GM18519 (cell line): Measurements from ENCODE around the gene MMP7.

Source experiments
- ATAC-seq: cut with Tn5 transposase; IDR thresholded peaks from one replicate; pipeline ENCODE4 v1.9.1; 2021; ENCODE audit warnings: mild to moderate bottlenecking, moderate library complexity; ENCODE audit not compliant: unreplicated experiment, low FRiP score

The MMP7 gene

GRCh38 chr11:102530558-102530957 lies at the start of gene MMP7:
MMP7 (minus strand) TSS chr11:102530747; CDS start chr11:102530700, 47 bp downstream.
- ATAC-seq, result no peak

- ATAC-seq, result no peak
Observed at GRCh38 chr11:102577723-102578122, 47.2 kb upstream of the MMP7 start.

GRCh38 chr11:102577182-102577581 lies 46.6 kb upstream of the MMP7 start:
- peak; percentile 52 for ATAC-seq

DNA sequence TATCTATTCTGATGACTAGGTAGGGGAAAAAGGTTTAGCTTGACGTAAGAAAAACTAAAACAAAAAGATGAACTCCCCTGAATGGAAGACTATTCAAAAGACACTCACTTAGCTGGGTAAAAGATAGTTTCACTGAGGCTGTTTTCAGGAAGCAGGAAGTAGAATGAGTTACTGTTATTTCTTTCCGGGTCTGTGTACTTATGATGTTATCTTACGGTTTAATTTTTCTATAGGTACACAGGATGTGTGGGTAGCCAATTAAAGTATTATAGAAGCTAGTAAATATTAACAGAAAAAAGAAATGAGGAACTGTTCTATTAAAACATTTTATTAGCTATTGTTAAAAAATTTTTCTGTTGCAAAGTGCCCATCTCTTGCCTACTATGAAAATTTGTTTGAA lies 45.8 kb upstream of the MMP7 start:
- no peak for ATAC-seq

DNA sequence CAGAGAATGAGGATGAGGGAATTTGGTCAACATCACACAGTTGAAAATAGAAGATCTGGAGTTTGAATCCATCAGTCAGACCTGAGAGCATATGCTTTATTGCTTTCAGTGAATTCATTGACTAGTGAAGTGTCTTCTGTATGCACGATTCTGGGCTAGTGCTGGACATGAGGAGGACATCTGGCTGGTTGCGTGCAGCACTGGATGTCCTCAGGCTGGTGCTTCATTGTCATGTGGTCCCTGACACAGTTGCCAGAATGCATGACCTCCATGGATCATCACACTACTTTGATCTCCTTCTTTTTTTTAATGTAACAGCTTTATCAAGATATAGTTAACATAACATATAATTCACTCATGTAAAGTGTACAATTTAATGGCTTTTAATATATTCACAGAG lies 44.5 kb upstream of the MMP7 start:
- ATAC-seq, result no peak

- ATAC-seq, result no peak
Observed at GRCh38 chr11:102573851-102574250, 43.3 kb upstream of the MMP7 start.

- ATAC-seq, result no peak
Observed at GRCh38 chr11:102572554-102573220, 42.1 kb upstream of the MMP7 start.

GRCh38 chr11:102568851-102569250 lies 38.3 kb upstream of the MMP7 start:
- ATAC-seq, result no peak

GRCh38 chr11:102566112-102566511 lies 35.6 kb upstream of the MMP7 start:
- ATAC-seq, result no peak

DNA sequence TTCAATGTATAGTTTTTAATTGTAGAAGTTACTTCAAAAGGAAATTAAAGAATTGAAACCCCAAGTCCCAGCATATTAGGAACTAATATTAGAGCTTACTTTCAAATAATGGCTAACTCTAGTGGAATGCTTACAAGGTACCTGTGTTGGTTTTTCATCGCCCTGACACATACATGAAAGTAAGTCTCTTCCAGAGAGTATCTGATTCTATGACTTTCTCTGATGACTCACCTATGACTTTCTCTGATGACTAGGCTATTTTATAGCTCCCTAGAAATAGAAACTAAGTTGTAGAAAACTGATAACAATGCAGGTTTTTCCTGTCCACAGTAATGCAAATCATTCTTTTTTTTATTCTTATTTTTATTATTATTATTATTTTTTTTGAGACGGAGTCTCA lies 33.6 kb upstream of the MMP7 start:
- ATAC-seq, result peak; percentile 62

- ATAC-seq, result no peak
Observed at GRCh38 chr11:102561636-102562035, 31.1 kb upstream of the MMP7 start.

- ATAC-seq, result peak; percentile 83
Observed at GRCh38 chr11:102560555-102561011, 30.0 kb upstream of the MMP7 start.

DNA sequence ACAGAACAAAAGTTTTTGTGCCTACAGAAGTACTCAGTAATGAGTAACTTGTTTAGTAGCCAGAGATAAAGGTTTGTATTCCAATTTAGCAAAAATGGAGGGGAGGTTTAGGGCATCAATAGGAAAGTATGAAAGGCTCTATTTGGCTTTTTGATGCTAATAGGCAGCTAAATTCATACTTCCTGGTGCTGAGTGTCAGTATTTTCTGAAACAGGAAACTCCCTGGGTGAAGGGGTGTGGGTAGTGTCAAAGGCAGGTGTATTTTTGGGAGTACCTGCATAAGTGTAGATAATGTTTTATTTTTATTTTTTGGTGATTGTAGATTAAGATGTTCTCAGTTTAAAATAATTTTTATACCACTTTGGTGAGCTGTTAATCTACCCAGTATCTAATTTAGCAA lies 29.3 kb upstream of the MMP7 start:
- peak; percentile 32 for ATAC-seq

DNA sequence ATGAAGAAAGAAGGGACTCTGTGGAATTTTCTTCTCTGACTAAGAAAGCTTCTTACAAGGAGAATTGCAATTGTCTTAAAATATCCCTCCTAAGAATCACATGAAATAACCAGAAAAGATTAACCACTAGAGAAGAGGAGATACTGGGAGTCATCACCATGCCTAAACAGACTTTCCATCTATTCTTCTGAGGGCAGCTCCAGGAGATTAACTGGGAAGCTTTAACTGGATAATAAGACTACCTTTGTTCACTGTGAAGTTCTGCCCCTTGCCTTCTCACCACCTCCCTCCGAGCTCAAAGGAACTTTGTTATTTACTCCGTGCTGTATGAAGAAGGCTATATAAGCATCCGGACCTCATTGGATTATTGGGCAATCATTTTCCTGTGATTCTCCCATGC lies 24.5 kb upstream of the MMP7 start:
- ATAC-seq, result no peak

DNA sequence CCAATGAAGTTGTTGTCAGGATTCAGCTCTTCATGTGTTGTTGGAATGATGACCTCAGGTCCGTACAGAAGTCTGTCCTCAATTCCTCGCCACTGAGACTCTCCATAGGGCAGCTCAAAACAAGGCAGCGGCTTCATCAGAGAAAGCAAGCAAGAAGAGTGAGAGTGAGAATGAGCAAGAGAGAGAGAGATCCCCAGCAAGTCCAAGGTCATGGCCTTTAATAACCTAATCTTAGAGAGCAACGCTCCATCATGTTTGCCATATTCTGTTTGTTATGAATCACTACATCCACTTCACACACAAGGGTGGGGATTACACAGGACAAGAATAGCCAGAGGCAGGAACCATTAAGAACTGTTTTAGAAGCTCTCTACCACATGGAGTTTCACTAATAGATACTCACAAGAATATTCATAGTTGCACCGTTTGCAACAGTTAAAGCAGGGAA lies 23.3 kb upstream of the MMP7 start:
- ATAC-seq, result peak; percentile 91

DNA sequence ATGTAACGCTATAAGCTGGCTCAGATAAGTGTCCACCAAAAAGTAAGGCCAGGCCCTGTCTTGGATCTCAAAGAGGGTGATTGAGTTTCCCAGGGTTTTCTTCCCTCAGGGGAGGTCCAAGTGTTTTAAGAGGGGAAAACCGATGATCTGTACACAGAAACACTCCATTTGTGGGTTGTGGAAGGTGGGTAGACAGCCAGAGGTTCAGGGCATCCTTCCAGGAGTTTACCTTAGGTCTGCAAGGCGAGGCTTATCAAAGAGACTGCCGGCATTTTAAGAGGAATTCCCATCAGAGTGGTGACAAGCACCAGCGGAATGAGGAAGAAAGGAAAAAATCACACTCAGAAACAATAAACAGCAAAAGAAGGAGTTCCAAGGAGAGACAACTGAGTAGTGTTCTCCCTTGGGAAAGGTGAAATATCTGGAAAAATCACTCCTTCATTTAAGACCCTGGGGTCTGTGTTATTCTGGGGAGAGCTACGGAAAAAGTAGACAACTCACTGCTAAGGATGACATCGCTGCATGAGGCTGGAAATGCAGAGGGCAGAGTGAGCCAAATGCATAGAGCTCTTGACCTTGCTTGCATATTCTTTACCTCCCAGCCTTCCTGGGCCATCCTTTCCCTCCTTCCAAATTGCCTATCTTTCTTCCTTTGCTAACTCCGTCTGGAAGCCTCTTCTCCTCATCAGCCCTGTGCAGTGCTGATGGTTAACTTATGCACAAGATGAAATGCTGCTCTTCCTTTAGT lies 22.1 kb upstream of the MMP7 start:
- no peak for ATAC-seq

GRCh38 chr11:102552020-102552419 lies 21.5 kb upstream of the MMP7 start:
- no peak for ATAC-seq

DNA sequence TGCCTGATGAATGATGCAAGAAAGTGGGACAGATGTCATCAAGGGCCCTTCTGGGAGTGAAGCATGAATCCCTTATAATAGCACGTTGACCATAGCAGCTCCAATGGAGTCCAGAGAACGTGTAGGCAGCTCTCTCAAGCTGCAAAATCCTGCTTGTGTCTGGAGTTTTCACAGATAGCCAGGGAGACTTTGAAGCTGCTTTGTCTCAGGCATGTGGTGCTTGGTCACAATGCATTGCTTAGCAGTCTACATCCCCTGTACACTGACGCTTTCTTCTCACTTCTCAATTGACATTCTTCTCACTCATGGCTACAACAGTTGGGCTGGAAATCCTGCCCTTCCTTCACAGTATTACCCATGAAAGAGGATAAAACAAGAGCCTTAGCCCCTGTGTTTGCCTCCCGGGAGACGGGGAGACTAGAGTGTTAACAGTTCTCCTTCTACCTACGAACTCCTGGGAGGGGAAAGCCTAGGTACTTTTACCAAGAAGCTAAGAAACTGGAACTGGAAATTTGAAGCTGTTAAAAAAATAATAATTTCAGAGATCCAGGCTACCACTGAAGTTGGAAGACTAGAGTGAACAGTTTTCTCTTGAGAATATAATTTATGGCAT lies 20.7 kb upstream of the MMP7 start:
- no peak for ATAC-seq

- ATAC-seq, result peak; percentile 57
Observed at GRCh38 chr11:102546923-102547471, 16.4 kb upstream of the MMP7 start.

GRCh38 chr11:102546427-102546826 lies 15.9 kb upstream of the MMP7 start:
- ATAC-seq, result peak; percentile 56

DNA sequence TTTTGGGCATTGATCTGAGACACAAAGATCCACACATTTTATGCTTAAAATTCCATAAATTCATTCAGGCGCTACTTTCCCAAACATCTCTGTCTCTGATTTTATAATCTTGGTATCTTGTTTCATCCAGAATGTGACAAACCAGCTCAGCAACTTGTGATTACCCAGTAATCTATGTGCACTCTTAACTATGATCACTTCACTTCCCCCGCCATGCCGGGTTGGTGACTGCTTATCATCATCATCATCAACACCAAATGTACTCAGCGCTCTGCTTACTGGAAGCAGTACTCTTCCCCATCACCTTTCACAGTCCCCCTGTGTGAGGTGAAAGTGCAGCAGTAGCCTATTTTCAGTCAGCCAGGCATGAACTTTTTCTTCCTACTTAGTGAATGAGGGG lies 15.2 kb upstream of the MMP7 start:
- no peak for ATAC-seq
